GM19043 (cell line): ENCODE measurements around the gene CAMK2A.
"Not testable (repeated sequence)": the region's sequence is repeated elsewhere in the genome, so short reads cannot be mapped to it uniquely, and the experiment has no call there.

Experiments used
- ATAC-seq: cut with Tn5 transposase; IDR thresholded peaks from one replicate; pipeline ENCODE4 v1.9.1; 2021; ENCODE audit warnings: low read depth; ENCODE audit not compliant: unreplicated experiment

The CAMK2A gene

DNA sequence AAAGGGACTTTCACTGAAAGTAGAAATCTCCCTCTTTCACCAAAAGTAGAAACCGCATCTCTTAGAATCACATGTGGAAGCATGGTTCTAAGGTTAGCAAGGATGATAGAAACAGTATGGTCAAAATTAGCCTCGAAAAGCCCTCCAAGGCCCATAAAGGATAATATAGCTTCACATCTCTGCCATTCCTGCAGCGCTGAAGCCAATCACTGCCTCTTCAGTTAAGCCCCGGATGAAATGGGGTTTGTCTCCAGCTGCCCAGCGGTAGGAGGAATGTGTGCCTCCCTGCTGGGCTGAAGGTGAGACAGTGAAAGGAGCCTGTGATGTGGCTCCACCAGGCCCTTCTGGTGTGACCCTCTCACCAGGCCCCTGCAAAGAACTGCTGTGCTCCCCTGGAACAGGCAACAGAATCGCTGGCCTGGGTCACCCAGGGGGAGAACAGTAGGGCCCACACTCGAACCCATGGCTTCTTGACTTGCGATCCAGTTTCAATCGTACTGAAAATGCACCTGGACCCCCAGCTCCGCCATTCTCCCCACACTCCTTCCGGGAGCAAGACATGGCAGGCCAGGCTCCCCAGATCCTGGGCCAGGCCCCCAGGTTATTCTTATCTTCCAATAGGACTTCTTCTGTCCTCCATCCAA is 47.2 kb downstream of the CAMK2A start:
- no peak for ATAC-seq

DNA sequence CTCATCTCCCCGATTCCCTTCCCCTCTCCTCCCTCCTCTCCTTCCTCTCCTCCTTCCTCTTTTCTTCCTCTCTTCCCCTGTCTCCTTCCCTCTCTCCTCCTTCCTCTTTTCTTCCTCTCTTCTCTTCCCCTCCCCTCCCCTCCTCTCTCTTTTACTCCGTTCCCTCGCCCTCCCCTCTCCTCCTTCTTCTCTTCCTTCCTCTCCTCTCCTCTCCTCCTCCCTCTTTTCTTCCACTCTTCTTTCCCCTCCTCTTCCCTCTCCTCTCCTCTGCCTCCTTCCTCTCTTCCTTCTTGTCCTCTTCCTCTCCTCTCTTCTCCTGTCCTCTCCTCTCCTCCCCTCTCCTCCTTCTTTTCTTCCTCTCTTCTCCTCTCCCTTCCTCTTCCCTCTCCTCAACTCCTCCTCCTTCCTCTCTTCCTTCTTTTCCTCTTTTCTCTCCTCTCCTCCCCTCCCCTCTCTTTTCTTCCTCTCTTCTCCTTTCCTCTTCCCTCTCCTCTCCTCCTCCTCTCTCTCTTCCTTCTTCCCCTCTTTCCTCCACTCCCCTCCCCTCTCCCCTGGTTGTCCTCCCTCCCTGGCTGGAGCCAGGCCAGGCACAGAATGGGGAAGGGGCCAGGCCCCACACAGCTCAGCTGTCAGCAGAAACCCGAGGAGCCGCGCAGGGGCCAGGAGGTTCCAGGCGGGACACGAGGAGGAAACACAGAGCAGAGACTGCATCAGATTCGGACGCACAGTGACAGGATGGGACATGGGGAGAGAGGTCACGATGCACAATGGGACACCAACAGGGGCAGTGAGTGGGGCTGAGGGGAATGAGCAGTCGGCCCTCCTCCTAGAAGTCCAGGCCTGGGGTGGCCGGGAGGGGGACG is 48.0 kb downstream of the CAMK2A start:
- ATAC-seq, result no peak

DNA sequence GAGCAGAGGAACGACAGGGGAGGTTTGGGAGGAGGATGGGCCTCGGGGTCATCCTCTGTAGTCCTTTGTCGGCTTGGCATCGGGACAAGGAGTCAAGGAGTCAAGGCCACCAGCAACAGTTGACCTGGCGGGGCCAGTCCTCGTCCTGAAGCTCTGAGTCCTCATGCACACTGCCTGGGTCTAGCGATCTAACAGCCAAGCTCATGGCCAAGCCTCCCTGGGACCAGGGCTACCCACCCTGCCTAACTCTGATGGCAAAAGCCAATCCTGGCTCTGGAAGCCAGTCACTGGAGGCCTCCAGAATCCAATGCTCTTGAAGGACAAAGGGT is 49.8 kb downstream of the CAMK2A start:
- ATAC-seq, result no peak

DNA sequence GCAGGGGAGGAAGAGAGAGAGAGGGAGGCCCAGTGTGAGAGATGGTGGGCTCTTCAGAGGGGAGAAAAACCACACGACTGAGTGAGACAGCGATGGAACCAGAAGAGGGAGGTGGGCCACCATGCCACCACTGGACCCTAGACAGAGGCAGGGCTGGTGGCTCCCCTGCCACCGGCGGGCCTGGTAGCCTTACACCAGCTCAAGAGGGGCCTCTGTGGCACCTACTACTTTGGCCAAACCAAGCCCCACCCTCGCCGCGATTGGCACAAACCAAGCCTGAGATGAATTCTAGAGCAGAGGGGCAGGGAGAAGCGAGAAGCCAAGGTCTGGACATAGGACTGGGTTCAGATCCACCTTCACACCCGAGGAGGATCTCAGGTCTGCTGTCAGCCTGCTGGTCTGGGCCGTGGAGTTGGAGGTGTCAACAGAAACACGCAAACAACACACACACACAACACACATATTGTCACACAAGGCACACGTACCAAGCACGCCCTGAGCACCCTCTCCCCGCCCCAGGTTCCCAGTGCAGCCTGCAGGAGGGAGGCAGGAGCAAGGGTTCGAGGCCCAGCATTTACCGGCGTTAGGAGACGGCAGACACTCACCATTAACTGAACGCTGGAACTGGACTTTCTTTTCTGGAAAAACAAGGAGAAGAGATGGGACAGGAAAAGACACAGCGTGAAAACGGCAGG is 50.3 kb downstream of the CAMK2A start:
- no peak for ATAC-seq

DNA sequence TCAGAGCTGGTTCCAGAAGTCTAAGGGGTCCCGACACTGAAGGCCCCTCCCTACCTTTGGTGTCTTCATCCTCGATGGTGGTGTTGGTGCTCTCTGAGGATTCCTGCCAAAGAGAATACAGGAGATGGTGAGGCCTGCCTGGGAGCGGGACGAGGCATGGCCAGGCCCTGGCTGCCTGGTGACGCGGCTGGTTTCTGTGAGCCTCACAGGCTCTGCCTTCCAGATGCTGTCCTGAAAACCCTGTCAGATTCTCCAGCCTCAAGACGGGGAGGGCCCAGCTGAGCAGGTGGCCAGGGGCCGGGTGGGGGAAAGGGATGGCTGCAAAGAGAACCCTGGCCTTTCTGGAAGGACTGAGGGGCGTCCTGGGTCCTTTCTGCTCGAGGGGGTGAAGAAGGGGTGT is 50.9 kb downstream of the CAMK2A start:
- ATAC-seq, result no peak

DNA sequence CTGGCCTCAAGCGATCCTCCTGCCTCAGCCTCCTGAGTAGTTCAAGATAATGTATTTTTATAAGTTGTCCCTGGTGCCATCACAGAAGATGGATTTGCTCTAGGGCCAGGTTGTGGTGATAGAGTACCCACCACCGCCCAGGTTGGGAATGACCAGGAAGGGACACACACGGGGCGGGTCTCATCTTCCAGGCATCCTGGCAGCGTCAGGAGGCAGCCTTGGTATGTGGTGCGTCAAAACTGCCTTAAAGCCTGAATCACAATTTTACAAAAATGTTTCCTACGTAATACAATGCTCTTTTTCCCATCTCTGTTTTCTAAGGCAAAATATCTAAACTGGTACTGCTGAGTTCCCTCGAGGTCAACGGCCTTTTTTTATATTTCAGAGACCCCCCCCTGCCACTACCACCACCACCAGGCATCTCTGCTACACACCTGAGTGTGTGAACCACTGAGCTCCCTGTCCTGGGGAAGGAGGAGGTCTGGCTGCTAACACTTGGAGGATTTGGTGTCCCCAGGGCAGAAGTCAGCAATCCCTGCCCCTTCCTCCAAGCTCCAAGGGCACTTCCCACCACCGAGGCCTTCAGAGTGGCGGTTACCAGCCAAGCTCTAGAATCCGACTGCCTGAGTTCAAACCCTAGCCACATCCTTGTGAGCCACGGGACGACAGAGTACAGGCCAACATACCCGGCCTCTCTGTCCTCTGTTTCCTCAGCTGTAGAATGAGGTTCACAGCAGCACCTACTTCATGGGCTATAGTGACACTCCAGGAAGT is 52.4 kb downstream of the CAMK2A start:
- ATAC-seq, result no peak

DNA sequence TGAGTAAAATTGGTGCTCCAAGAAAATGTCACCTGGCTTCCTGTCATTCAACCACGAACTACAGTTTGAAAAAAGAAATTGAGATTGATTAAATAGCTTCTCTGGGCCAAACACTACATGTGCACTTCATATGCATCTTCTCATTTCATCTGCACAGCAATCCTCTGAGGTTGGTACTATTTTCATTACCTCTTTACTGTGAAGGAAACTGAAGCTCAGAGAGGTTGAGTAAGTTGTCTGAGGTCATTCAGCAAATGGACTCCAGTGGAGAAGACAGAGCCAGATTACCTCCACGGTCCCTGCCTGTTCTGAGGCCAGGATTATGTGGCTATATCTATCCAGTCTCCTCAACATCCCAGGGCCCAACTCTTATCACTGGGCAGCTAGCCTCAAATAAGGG is 53.3 kb downstream of the CAMK2A start:
- ATAC-seq, result no peak

DNA sequence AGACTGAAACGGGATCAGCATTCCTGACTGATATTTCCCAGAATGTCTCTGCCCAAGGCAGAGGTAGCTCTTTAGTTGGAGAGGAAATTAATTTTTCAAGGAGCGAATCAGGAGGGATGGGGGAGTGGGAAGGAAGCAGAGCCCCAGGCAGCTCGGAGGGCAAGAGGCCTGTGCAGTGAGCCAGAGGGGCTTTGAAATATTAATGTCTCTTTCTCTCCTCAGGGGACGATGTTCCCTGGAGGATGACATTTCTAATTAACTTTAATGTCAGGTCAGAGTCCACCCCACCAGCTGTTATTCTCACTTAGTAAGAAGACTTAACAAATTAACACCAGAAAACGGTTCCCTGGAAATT is 54.1 kb downstream of the CAMK2A start:
- ATAC-seq, result no peak

DNA sequence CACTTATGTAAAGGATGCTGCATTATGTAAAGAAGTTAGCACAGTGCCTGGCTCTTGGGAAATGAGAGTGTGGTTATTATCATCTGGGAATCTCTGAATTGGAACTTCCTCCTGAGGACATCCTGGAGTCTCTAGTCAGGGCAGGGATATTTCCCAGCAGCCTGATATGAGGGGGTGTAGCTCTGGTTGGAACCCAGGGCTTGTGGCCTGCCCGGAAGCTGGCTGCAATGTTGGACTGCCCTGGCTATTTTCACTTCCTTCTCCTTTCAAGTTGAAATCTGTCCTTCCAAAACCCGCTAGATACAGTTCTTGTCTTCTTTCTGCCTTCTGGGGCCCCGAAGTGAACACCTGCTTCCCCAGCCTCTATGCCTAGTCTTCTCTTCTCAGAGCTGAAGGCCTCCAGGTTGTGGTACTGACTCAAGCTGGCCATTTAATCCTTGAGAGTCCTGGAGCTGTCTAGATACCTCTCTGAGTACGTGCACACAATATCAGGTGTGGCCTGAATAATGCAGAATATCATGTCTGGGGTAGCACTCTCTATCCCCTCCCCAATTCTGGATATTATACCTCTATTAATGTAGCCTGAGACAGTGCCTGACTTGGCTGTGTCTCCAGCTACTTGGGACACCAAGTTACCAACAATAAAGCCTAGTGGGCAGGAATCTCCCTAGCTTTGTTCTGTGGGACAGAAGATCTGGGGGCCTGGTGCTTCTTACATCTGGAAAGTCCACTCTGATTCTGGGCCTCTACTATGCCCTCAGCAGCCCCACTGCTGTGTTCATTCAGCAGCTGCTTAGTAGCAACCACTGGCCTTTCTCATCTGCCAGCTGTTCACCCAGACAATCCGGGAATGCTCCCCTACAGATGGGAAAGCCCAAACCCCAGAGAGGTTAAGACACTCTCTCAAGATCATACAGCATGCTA is 54.7 kb downstream of the CAMK2A start:
- no peak for ATAC-seq

DNA sequence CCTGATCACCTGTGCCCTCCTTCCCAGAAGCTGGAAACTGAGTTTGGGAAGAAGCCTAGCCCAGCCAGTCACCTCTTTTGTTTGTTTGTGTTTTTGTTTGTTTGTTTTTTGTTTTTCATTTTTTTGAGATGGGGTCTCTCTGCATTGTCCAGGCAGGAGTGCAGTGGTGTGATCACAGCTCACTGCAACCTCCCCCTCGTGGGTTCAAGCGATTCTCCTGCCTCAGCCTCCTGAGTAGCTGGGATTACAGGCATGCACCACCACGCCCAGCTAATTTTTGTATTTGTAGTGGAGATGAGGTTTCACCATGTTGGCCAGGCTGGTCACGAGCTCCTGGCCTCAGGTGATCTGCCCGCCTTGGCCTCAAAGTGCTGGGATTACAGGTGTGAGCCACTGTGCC is 55.9 kb downstream of the CAMK2A start:
- not testable (repeated sequence) for ATAC-seq

DNA sequence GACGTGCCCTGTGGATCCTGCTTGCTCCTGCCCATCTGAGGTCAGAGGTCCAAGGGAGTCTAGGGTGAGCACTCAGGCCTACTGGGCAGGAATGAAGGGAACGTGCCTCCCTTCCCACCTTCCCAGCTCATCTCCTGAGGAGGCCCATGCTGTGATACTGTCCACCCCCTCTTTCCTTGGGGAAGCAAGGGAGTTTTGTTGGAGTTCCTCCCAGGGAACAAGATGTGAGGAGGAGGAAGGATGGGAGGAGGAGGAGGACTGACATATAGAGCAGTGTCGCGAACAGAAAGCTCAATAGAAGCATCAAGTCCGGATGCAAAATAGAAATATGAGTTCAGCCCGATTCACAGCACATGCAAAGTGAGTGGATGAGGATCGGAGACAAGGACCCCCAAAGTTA is 58.7 kb downstream of the CAMK2A start:
- ATAC-seq, result no peak

DNA sequence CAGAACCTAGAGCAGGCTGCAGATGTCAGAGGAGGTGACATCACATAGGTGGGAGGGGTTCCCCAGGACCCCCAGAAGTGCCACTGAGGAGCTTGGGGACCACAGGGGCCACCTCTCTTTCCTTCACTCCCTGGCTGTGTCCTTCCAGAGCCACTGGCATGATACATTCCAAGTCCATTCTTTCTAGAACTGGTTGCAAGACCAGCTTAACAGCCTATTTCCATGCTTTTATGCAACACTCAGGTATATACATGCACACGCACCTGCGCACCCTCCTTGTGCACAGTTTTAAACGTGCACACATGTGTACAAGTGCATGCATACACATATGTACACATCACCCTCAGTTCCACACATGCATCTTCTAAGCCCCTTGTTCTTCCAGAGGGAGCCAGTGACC is 60.0 kb downstream of the CAMK2A start:
- no peak for ATAC-seq

DNA sequence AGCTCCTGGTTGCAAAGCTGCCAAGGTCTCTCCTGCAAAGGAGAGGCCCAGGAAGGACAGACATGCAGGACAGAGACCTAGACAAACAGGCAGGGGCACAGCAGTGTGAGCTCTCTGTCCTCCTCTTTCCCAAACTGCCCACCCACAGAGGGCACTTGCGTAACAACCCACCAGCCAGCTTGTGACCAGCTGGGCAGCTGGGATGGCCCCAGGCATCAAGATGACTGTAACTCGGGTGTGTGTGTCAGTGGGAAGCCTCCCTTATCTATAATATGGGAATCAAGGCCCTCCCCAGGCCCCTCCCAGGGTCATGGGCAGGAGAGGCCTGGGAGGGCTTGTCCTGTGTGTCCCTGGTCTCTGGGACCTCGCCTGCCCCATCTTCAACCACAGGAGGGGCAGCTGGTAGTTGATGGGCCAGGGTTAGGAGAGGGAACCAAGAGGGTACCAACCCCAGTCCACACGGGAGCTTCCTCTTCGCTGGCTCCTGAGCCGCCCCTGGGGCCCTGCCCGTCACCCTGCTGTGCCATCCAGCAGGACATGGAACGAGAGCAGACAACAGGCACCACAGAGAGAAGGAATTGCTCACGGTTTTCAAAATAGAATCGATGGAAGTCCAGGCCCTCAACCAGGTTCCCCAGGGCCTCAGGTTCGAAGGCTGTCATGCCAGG is 61.8 kb downstream of the CAMK2A start:
- ATAC-seq, result no peak

DNA sequence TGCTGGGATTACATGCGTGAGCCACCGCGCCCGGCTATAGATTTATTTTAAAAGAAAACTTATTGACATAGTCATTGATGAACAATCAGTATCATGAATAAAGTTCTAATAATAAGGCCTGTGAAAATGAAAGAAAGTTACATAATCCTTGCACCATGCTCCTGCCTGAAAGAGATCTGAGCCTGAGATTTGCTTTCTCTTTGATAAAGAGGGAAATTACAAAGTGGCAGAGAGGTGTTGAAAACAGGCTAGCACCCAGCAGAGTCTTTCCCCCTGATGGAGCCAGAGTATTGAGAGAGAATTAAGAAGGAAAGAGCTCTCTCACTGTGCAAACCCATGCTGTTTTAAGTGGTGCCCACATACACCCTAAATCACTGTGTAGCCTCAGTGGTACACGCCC is 62.5 kb downstream of the CAMK2A start:
- no peak for ATAC-seq

DNA sequence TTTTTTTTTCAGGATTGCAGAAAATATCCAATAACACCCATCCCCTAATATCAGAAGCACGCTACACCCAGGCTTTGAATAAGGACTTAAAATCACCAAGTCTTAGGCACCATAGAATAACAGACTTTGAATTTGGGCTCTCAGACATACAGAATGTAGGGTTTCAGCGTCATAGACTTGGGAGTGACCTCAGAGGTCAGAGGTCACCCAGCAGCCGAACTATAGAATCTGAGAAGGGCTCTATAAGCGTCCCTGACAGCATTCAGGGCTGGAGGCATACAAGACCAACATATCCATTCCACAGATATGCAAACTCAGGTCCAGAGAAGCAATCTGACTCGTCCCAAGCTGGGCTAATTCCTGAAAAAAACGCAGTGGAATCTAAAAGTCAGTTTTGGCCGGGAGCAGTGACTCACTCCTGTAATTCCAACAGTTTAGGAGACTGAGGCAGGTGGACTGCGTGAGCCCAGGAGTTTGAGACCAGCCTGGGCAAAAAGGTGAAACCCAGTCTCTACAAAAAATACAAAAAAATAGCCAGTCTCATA is 65.0 kb downstream of the CAMK2A start:
- no peak for ATAC-seq

DNA sequence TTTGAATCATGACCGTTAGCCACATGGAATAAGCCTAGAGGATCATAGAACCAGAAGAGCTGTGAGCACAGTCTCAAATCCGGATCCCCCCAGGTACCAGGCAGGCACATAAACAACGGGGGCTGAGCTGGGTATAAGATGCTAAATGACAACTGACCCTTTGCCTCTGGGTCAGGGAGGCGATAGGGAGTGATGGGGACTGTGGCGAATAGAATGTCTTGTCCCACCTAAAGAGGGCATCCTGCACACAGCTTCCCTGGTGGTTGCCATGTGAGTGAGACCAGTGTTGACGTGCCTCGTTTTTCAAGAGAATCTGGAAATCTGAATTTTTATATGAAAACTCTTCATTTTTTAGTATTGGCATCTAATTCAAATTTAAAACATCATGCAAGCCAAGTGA is 66.1 kb downstream of the CAMK2A start:
- ATAC-seq, result no peak

DNA sequence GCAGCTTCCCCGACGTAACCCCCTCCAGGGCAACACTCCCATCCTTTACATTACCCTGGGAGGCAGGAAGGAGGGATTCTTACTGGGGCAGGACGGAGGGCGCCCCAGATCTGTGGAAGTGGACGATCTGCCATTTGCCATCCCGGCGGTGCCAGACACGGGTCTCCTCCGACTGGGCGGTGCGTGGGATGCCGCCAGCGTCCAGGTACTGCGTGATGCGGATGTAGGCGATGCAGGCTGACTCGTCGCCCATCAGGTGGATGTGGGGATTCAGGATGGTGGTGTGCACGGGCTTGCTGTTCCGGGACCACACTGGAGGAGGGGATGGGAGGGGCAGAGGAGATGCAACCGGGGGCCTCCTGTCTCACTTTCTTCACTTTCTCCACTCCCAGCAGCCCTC is 66.7 kb downstream of the CAMK2A start:
- no peak for ATAC-seq

DNA sequence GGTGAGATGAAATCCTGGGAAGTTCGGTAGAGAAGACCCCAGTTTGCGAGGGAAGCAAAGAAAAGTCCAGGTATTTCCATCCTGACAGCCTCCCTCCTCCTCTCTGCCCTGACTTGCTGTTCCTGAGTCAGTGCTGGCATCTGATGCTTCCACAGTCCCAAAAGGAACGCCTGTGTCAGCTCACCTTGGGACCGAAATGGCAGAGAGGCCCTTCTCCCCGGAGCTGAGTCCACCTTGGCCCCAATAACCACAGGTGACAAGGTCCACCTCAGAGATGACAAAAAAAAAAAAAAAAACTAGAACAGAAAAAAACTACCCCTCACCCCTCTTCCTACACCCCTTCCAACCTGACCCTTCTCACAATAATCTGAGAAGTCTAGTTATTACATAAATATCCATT is 68.1 kb downstream of the CAMK2A start:
- no peak for ATAC-seq

DNA sequence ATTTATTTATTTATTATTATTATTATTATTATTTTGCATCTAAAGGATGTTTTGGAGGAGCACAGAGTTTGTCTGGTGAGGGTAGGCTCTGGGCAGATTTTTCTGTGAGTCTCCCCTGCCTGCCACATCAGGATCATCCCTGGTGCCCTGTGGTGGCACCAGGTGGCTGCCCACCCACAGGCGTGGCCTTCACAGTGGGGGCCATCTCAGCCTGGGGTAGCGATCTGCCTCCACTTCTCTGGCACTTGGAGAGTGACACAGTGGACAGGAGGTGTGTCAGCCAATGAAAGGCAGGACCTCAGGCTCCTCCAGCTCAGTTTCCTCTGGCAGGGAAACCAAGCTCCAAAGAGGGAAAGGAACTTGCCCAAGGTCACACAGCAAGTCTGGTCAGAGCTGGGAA is 69.7 kb downstream of the CAMK2A start:
- no peak for ATAC-seq
